ENCODE results near the gene COL23A1. TPM values are rescaled to one million over a fixed set of nuclear protein-coding genes. Genes with fewer than 3 reads are reported as not detected.

Gene COL23A1
- total RNA-seq, 1 experiment from 2014 or later, result not detected

DNA sequence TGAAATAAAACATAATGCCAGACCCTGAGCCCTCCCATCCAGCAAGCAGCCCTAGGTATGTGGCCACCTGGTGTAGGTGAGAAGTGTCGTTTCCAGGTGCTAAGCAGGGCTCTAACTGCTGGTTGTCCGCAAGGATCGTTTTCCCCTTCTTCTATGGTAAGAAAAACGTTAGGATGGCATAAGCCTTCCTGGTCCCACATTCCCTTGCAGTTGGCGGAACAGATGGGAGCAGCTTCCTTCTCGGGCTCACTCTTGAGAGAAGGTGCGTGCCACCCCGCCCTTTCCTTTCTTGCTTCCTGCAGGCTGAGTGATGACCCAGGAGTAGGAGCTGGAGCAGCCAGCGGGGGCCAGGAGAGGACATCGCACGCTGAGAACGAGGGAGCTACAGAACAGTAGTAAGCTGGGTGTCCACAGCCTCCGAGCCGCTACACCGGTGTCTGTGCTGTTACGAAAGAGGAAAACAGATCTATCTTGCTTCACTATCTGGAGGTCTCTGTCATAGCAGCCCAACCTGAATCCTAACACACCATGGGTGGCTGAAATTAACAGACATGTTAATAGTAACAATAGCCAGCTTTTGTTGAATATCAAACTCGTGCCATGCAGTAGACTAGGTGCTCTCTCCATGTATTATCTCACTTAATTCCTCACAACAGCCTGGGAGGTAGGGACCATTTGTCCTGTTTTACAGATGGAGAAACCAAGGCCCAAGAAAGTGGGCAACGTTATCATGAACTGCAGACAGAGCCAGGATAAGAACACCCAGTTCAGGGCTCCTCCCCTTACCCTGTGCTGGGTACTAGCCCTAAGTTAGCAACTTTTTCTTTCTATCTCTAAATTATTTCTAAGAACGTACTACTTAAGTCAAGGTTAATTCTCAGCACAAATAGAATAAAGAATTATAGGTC, 139.8 kb downstream of the COL23A1 start:
- no peaks in the 10 kb centered on the region for H3K9me2 ChIP-seq (replicated peaks; ENCODE audit: low read length)
- ATAC-seq (no peak), DNase-seq (no peak)
- no peaks in the 10 kb centered on the region for H3K36me3 ChIP-seq (ENCODE audit: low read depth, low read length)
- H3K79me2 ChIP-seq (ENCODE audit: low read length), result no peaks in the 10 kb centered on the region
- ChIA-PET POLR2A (ENCODE audit: unreplicated experiment) (no interaction called here), CTCF (no interaction called here)
- no peaks in the 10 kb centered on the region for H4K20me1 ChIP-seq (ENCODE audit: low read length)
- no TSS peak for BruUV-seq (replicated peaks)
- no peaks in the 10 kb centered on the region for H3F3A ChIP-seq (ENCODE audit: low read length, unreplicated experiment)
- H3K9ac ChIP-seq (ENCODE audit: low read length), result no peak overlapping the region
- H3K4me2 ChIP-seq (ENCODE audit: low read length), result no peak overlapping the region
- H3K4me3 ChIP-seq (ENCODE audit: low read length), result no peak overlapping the region
- peaks cover 33% of the 10 kb centered on the region for H3K27me3 ChIP-seq (ENCODE audit: low read length)
- H3K27ac ChIP-seq (ENCODE audit: low read length), result no peak overlapping the region
- TF ChIP-seq EZH2 (IDR thresholded peaks at IDR 0.05; ENCODE audit: low read length, unreplicated experiment) (no peak), EZH2phosphoT487 (IDR thresholded peaks at IDR 0.05; ENCODE audit: borderline replicate concordance, low read length) (no peak)
- TF ChIP-seq, protein P1, sequence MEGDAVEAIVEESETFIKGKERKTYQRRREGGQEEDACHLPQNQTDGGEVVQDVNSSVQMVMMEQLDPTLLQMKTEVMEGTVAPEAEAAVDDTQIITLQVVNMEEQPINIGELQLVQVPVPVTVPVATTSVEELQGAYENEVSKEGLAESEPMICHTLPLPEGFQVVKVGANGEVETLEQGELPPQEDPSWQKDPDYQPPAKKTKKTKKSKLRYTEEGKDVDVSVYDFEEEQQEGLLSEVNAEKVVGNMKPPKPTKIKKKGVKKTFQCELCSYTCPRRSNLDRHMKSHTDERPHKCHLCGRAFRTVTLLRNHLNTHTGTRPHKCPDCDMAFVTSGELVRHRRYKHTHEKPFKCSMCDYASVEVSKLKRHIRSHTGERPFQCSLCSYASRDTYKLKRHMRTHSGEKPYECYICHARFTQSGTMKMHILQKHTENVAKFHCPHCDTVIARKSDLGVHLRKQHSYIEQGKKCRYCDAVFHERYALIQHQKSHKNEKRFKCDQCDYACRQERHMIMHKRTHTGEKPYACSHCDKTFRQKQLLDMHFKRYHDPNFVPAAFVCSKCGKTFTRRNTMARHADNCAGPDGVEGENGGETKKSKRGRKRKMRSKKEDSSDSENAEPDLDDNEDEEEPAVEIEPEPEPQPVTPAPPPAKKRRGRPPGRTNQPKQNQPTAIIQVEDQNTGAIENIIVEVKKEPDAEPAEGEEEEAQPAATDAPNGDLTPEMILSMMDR (conservative IDR thresholded peaks at IDR 0.05; ENCODE audit: low read depth, low read length), result no peak
- H2AFZ ChIP-seq (ENCODE audit: low read length), result no peak overlapping the region
- intact Hi-C loops (cut with micrococcal nuclease), result no loop called here
- H3K4me1 ChIP-seq (ENCODE audit: insufficient read depth, low read length), result no peaks in the 10 kb centered on the region
- H3K9me3 ChIP-seq (ENCODE audit: low read length), result no peaks in the 10 kb centered on the region

- H3F3A ChIP-seq (ENCODE audit: low read length, unreplicated experiment), result no peaks in the 10 kb centered on the region
- BruUV-seq (replicated peaks), result no TSS peak
- no peaks in the 10 kb centered on the region for H3K79me2 ChIP-seq (ENCODE audit: low read length)
- H4K20me1 ChIP-seq (ENCODE audit: low read length), result no peaks in the 10 kb centered on the region
- peaks cover 39% of the 10 kb centered on the region for H3K27me3 ChIP-seq (ENCODE audit: low read length)
- TF ChIP-seq EZH2phosphoT487 (IDR thresholded peaks at IDR 0.05; ENCODE audit: borderline replicate concordance, low read length) (no peak), EZH2 (IDR thresholded peaks at IDR 0.05; ENCODE audit: low read length, unreplicated experiment) (no peak)
- TF ChIP-seq, protein P1 (conservative IDR thresholded peaks at IDR 0.05; ENCODE audit: low read depth, low read length), result no peak
- ATAC-seq (no peak), DNase-seq (no peak)
- intact Hi-C loops (cut with micrococcal nuclease), result no loop called here
- no peak overlapping the region for H3K9ac ChIP-seq (ENCODE audit: low read length)
- H3K9me3 ChIP-seq (ENCODE audit: low read length), result no peaks in the 10 kb centered on the region
- no peaks in the 10 kb centered on the region for H3K4me1 ChIP-seq (ENCODE audit: insufficient read depth, low read length)
- ChIA-PET CTCF (no interaction called here), POLR2A (ENCODE audit: unreplicated experiment) (interaction anchor here (0.6 kb wide), 1 partner anchor 228 kb away, joined by 3 read pairs; no protein-coding TSS in a partner anchor)
- no peak overlapping the region for H3K4me3 ChIP-seq (ENCODE audit: low read length)
- no peak overlapping the region for H3K4me2 ChIP-seq (ENCODE audit: low read length)
- H2AFZ ChIP-seq (ENCODE audit: low read length), result no peak overlapping the region
- H3K27ac ChIP-seq (ENCODE audit: low read length), result no peak overlapping the region
- H3K9me2 ChIP-seq (replicated peaks; ENCODE audit: low read length), result no peaks in the 10 kb centered on the region
- no peaks in the 10 kb centered on the region for H3K36me3 ChIP-seq (ENCODE audit: low read depth, low read length)
Observed at GRCh38 chr5:178449163-178450070, 140.8 kb downstream of the COL23A1 start.

Data from PC-3 (cell line).